ENCODE measurements around the gene RANBP17.
"Not testable (repeated sequence)": the region's sequence is repeated elsewhere in the genome, so short reads cannot be mapped to it uniquely, and the experiment has no call there.

RANBP17 gene

GRCh38 chr5:171258737-171259415, 397.1 kb downstream of the RANBP17 start:
- no peak for DNase-seq

GRCh38 chr5:171261361-171261760, 399.5 kb downstream of the RANBP17 start:
- no peak for DNase-seq

GRCh38 chr5:171261904-171262303, 400.1 kb downstream of the RANBP17 start:
- no peak for DNase-seq

- DNase-seq: no peak
Measured at GRCh38 chr5:171263181-171263580, 401.4 kb downstream of the RANBP17 start.

- no peak for DNase-seq
Measured at GRCh38 chr5:171264843-171265242, 403.0 kb downstream of the RANBP17 start.

- DNase-seq: no peak
Measured at GRCh38 chr5:171268700-171269620, 407.1 kb downstream of the RANBP17 start.

GRCh38 chr5:171269717-171270116, 407.9 kb downstream of the RANBP17 start:
- no peak for DNase-seq

- no peak for DNase-seq
Measured at GRCh38 chr5:171270136-171270535, 408.3 kb downstream of the RANBP17 start.

GRCh38 chr5:171271798-171272197, 410.0 kb downstream of the RANBP17 start:
- DNase-seq: no peak

GRCh38 chr5:171272996-171273970, 411.5 kb downstream of the RANBP17 start:
- peak; percentile 9 to 47 for DNase-seq

GRCh38 chr5:171275841-171276544, 414.2 kb downstream of the RANBP17 start:
- no peak for DNase-seq

- DNase-seq: no peak
Measured at GRCh38 chr5:171283753-171284152, 421.9 kb downstream of the RANBP17 start.

GRCh38 chr5:171285465-171285864, 423.6 kb downstream of the RANBP17 start:
- DNase-seq: no peak

GRCh38 chr5:171288066-171288465, 426.2 kb downstream of the RANBP17 start:
- DNase-seq: no peak

- DNase-seq: no peak
Measured at GRCh38 chr5:171291371-171291770, 429.6 kb downstream of the RANBP17 start.

- DNase-seq: no peak
Measured at GRCh38 chr5:171295299-171295698, 433.5 kb downstream of the RANBP17 start.

GRCh38 chr5:171295801-171296200, 434.0 kb downstream of the RANBP17 start:
- DNase-seq: no peak

- DNase-seq: not testable (repeated sequence)
Measured at GRCh38 chr5:171297941-171298340, 436.1 kb downstream of the RANBP17 start.

GRCh38 chr5:171299228-171299627, 437.4 kb downstream of the RANBP17 start:
- DNase-seq: no peak

- DNase-seq: no peak
Measured at GRCh38 chr5:171299851-171300250, 438.0 kb downstream of the RANBP17 start.

GRCh38 chr5:171300358-171300757, 438.5 kb downstream of the RANBP17 start:
- DNase-seq: no peak

- no peak for DNase-seq
Measured at GRCh38 chr5:171306166-171306565, 444.3 kb downstream of the RANBP17 start.
